ENCODE results near the gene OR2AT4.

GRCh38 chr11:75033916-75034315, 62.8 kb downstream of the OR2AT4 start:
- TF ChIP-seq REST (IDR thresholded peaks at IDR 0.05; ENCODE audit: low read depth) (no peak), ZBTB7A (IDR thresholded peaks at IDR 0.05; ENCODE audit: low read depth) (no peak), EP300 (IDR thresholded peaks at IDR 0.05; ENCODE audit: borderline replicate concordance) (no peak), CEBPB (IDR thresholded peaks at IDR 0.05) (no peak), TAF1 (IDR thresholded peaks at IDR 0.05; ENCODE audit: low read depth) (no peak)

Measured in Ishikawa (cell line).